HL-60 (cell line): ENCODE data around the gene M1AP.

Experiments
- CTCF ChIP-seq: IDR thresholded peaks from one replicate; pipeline ENCODE4 v1.5.1; 2011; ENCODE audit warnings: low read length, control low read depth, inconsistent platforms; ENCODE audit not compliant: insufficient read depth
- GABPA ChIP-seq: IDR thresholded peaks from 2 replicates; pipeline ENCODE4 v1.6.1; 2012; ENCODE audit warnings: low read depth
- POLR2AphosphoS5 ChIP-seq: IDR thresholded peaks from 2 replicates; pipeline ENCODE4 v1.6.1; 2012; ENCODE audit warnings: low read depth
- REST ChIP-seq: IDR thresholded peaks from 2 replicates; pipeline ENCODE4 v1.6.1; 2012; ENCODE audit warnings: low read depth; ENCODE audit not compliant: insufficient replicate concordance
- SPI1 ChIP-seq: IDR thresholded peaks from 2 replicates; pipeline ENCODE4 v1.6.1; 2012; ENCODE audit warnings: low read depth, mild to moderate bottlenecking, borderline replicate concordance

DNA sequence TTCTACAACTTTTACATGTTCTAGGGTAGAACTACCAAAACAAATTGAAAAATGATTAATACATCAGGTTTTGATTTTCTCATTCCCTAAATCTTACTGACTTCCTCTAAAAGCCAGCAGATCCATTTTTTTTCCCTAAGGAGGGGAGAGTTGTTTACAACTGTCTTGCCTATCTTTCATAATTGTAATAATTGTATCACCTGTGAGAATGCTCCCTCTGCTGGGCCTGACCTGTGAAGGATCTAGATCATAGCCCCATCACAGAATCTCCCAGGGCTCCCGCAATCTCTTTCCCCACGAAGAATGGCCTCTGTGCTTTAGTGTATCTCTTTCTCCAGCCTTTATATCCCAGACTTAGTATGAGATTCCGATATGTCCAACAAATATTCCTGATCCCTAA, 103.5 kb downstream of the M1AP start:
- TF ChIP-seq REST (no peak), CTCF (no peak), POLR2AphosphoS5 (no peak), GABPA (no peak), SPI1 (no peak)
